OCI-LY3 (cell line): ENCODE data around the gene GSTM3.
"Not testable (repeated sequence)": the region's sequence is repeated elsewhere in the genome, so short reads cannot be mapped to it uniquely, and the experiment has no call there.

Source experiments
- H2AFZ ChIP-seq: fragments of 200-600, 300-600 bp; shearing (Covaris generic); 2 replicates; pipeline ENCODE4 v1.6.0; 2014; ENCODE audit warnings: antibody characterized with exemption, low read depth, low read length
- H3K27ac ChIP-seq: fragments of 200-600, 300-600 bp; sonication (generic); 2 replicates; pipeline ENCODE4 v1.5.1; 2014; ENCODE audit warnings: mild to moderate bottlenecking, low read length, moderate library complexity, mixed read lengths
- H3K27me3 ChIP-seq: fragments of 200-600, 300-600 bp; sonication (generic); 2 replicates; pipeline ENCODE4 v1.6.1; 2014; ENCODE audit warnings: low read depth, low read length, mixed read lengths
- H3K36me3 ChIP-seq: fragments of 200-600, 300-600 bp; sonication (generic); replicated peaks from 2 replicates; pipeline ENCODE3; 2014; ENCODE audit warnings: low read depth, low read length, mixed read lengths
- H3K4me1 ChIP-seq: fragments of 300-600, 200-600 bp; sonication (generic); 2 replicates; pipeline ENCODE4 v1.6.1; 2014; ENCODE audit warnings: low read length, mixed read lengths
- H3K4me2 ChIP-seq: fragments of 200-600, 300-600 bp; sonication (generic); 2 replicates; pipeline ENCODE4 v1.6.1; 2014; ENCODE audit warnings: low read length, mixed read lengths
- H3K4me3 ChIP-seq: fragments of 300-600, 200-600 bp; sonication (generic); 2 replicates; pipeline ENCODE4 v1.5.1; 2014; ENCODE audit warnings: antibody characterized with exemption, mild to moderate bottlenecking, low read length, moderate library complexity
- H3K79me2 ChIP-seq: fragments of 300-600, 200-600 bp; shearing (Covaris generic); 2 replicates; pipeline ENCODE4 v1.6.1; 2014; ENCODE audit warnings: mild to moderate bottlenecking, low read length, mixed read lengths
- H3K9ac ChIP-seq: fragments of 300-600, 200-600 bp; shearing (Covaris generic); 2 replicates; pipeline ENCODE4 v1.6.0; 2014; ENCODE audit warnings: mild to moderate bottlenecking, low read length, moderate library complexity
- H3K9me3 ChIP-seq: fragments of 200-600, 300-600 bp; shearing (Covaris generic); 2 replicates; pipeline ENCODE4 v1.6.1; 2014; ENCODE audit warnings: low read length, mixed read lengths; ENCODE audit not compliant: insufficient read depth
- H4K20me1 ChIP-seq: fragments of 200-600, 300-600 bp; sonication (generic); 2 replicates; pipeline ENCODE4 v1.6.1; 2016; ENCODE audit warnings: low read length, mixed read lengths; ENCODE audit not compliant: insufficient read depth
- CTCF ChIP-seq: fragments of 200-600, 300-600 bp; sonication (generic); IDR thresholded peaks from 2 replicates; pipeline ENCODE4 v1.5.1; 2014; ENCODE audit warnings: antibody characterized with exemption, low read length, low read depth
- EZH2phosphoT487 ChIP-seq: fragments of 200-600 bp; shearing (Covaris generic); IDR thresholded peaks from 2 replicates; pipeline ENCODE4 v1.6.1; 2018; ENCODE audit warnings: antibody characterized with exemption, mixed run types, low read depth

GSTM3 gene

GRCh38 chr1:109756848-109757521 lies 16.1 kb upstream of the GSTM3 start:
- no peak overlapping the region for H2AFZ ChIP-seq

GRCh38 chr1:109756325-109756724 lies 15.5 kb upstream of the GSTM3 start:
- not testable (repeated sequence) for H3K79me2 ChIP-seq, H3K9ac ChIP-seq, H4K20me1 ChIP-seq, H3K36me3 ChIP-seq, H3K4me1 ChIP-seq, H3K9me3 ChIP-seq, H2AFZ ChIP-seq, H3K27me3 ChIP-seq, H3K27ac ChIP-seq, H3K4me3 ChIP-seq, H3K4me2 ChIP-seq

More at GRCh38 chr1:109756848-109757521, 16.1 kb upstream of the GSTM3 start:
- no peaks in the 10 kb centered on the region for H4K20me1 ChIP-seq
- no peak overlapping the region for H3K4me2 ChIP-seq
- H3K9me3 ChIP-seq: no peaks in the 10 kb centered on the region
- H3K27ac ChIP-seq: no peak overlapping the region
- no peak overlapping the region for H3K4me3 ChIP-seq
- no peaks in the 10 kb centered on the region for H3K4me1 ChIP-seq
- H3K79me2 ChIP-seq: no peaks in the 10 kb centered on the region
- no peak overlapping the region for H3K9ac ChIP-seq
- H3K27me3 ChIP-seq: no peaks in the 10 kb centered on the region
- H3K36me3 ChIP-seq: no peaks in the 10 kb centered on the region
- no peak for TF ChIP-seq EZH2phosphoT487
- TF ChIP-seq CTCF: no peak

GRCh38 chr1:109754738-109755137 lies 13.9 kb upstream of the GSTM3 start:
- Histone ChIP-seq H3K9me3 (no peaks in the 10 kb centered on the region), H3K27me3 (no peaks in the 10 kb centered on the region), H3K9ac (no peak overlapping the region), H3K4me1 (no peaks in the 10 kb centered on the region), H3K4me2 (no peak overlapping the region), H4K20me1 (no peaks in the 10 kb centered on the region), H3K79me2 (no peaks in the 10 kb centered on the region), H3K4me3 (no peak overlapping the region), H2AFZ (no peak overlapping the region), H3K27ac (no peak overlapping the region), H3K36me3 (no peaks in the 10 kb centered on the region)
- TF ChIP-seq CTCF (no peak), EZH2phosphoT487 (no peak)

- Histone ChIP-seq H3K9ac (no peak overlapping the region), H3K9me3 (no peaks in the 10 kb centered on the region), H3K4me2 (no peak overlapping the region), H3K4me3 (no peak overlapping the region), H2AFZ (no peak overlapping the region), H3K4me1 (no peaks in the 10 kb centered on the region), H3K36me3 (no peaks in the 10 kb centered on the region), H3K27ac (no peak overlapping the region), H4K20me1 (no peaks in the 10 kb centered on the region), H3K27me3 (no peaks in the 10 kb centered on the region), H3K79me2 (no peaks in the 10 kb centered on the region)
- TF ChIP-seq EZH2phosphoT487 (no peak), CTCF (no peak)
These were observed 10.9 kb upstream of the GSTM3 start for GRCh38 chr1:109751531-109752260.
